ACC112 (cell line): ENCODE data around the gene YWHAH.

Experiments used
- H2AFZ ChIP-seq: fragments of 200-600 bp; sonication (generic); one replicate; pipeline ENCODE4 v1.6.0; 2017; ENCODE audit warnings: antibody characterized with exemption, low read length; ENCODE audit not compliant: unreplicated experiment
- H3K27ac ChIP-seq: fragments of 200-600 bp; sonication (generic); 2 replicates; pipeline ENCODE4 v1.5.1; 2014; ENCODE audit warnings: low read depth, mild to moderate bottlenecking, antibody characterized with exemption, low read length, moderate library complexity
- H3K27me3 ChIP-seq: fragments of 200-600 bp; sonication (generic); 2 replicates; pipeline ENCODE4 v1.6.1; 2014; ENCODE audit warnings: mild to moderate bottlenecking, antibody characterized with exemption, low read length, moderate library complexity, mixed read lengths; ENCODE audit not compliant: insufficient read depth
- H3K36me3 ChIP-seq: fragments of 200-600 bp; sonication (generic); 2 replicates; pipeline ENCODE4 v1.6.1; 2016; ENCODE audit warnings: mild to moderate bottlenecking, antibody characterized with exemption, low read length, moderate library complexity, mixed read lengths; ENCODE audit not compliant: insufficient read depth
- H3K4me1 ChIP-seq: fragments of 200-600 bp; sonication (generic); one replicate; pipeline ENCODE4 v1.6.1; 2016; ENCODE audit warnings: low read length, mixed read lengths; ENCODE audit not compliant: insufficient read depth, unreplicated experiment, control insufficient read depth
- H3K4me3 ChIP-seq: fragments of 200-600 bp; sonication (generic); 2 replicates; pipeline ENCODE4 v1.5.1; 2014; ENCODE audit warnings: mild to moderate bottlenecking, low read depth, low read length
- H3K79me2 ChIP-seq: fragments of 200-600 bp; sonication (generic); one replicate; pipeline ENCODE4 v1.6.0; 2016; ENCODE audit warnings: low read length; ENCODE audit not compliant: control insufficient read depth, unreplicated experiment, insufficient read depth

The YWHAH gene

GRCh38 chr22:31983911-31984656, 39.7 kb downstream of the YWHAH start:
- Histone ChIP-seq H3K27me3 (0 out of 2 replicates have a peak, but pooled peaks cover 5% of the 10 kb centered on the region), H3K36me3 (no peaks in the 10 kb centered on the region), H2AFZ (no peak overlapping the region), H3K27ac (no peak overlapping the region), H3K4me3 (no peak overlapping the region), H3K4me1 (no peaks in the 10 kb centered on the region), H3K79me2 (no peaks in the 10 kb centered on the region)

GRCh38 chr22:31987218-31987617, 42.9 kb downstream of the YWHAH start:
- no peaks in the 10 kb centered on the region for H3K79me2 ChIP-seq
- H3K4me3 ChIP-seq = no peak overlapping the region
- H3K27me3 ChIP-seq = peaks cover 14% of the 10 kb centered on the region; the same call in 1 of the 2 replicates
- no peak overlapping the region for H2AFZ ChIP-seq
- H3K27ac ChIP-seq = no peak overlapping the region
- H3K36me3 ChIP-seq = no peaks in the 10 kb centered on the region
- no peaks in the 10 kb centered on the region for H3K4me1 ChIP-seq

- Histone ChIP-seq H3K27ac (no peak overlapping the region), H2AFZ (no peak overlapping the region)
Observed at GRCh38 chr22:31991102-31991839, 46.9 kb downstream of the YWHAH start.

GRCh38 chr22:31995046-31995445, 50.7 kb downstream of the YWHAH start:
- Histone ChIP-seq H3K27ac (no peak overlapping the region), H3K27me3 (peaks cover 7% of the 10 kb centered on the region; the same call in 1 of the 2 replicates), H3K4me3 (no peak overlapping the region), H3K79me2 (no peaks in the 10 kb centered on the region), H3K36me3 (no peaks in the 10 kb centered on the region), H3K4me1 (no peaks in the 10 kb centered on the region), H2AFZ (no peak overlapping the region)

More at GRCh38 chr22:31991102-31991839, 46.9 kb downstream of the YWHAH start:
- peaks cover 14% of the 10 kb centered on the region; the same call in 1 of the 2 replicates for H3K27me3 ChIP-seq
- H3K36me3 ChIP-seq = no peaks in the 10 kb centered on the region
- H3K79me2 ChIP-seq = no peaks in the 10 kb centered on the region
- H3K4me3 ChIP-seq = no peak overlapping the region
- H3K4me1 ChIP-seq = no peaks in the 10 kb centered on the region

- Histone ChIP-seq H2AFZ (no peak overlapping the region), H3K4me1 (no peaks in the 10 kb centered on the region), H3K79me2 (no peaks in the 10 kb centered on the region), H3K36me3 (no peaks in the 10 kb centered on the region), H3K27me3 (peaks cover 3% of the 10 kb centered on the region; the same call in 1 of the 2 replicates), H3K4me3 (no peak overlapping the region), H3K27ac (no peak overlapping the region)
Observed at GRCh38 chr22:31995807-31996206, 51.5 kb downstream of the YWHAH start.

GRCh38 chr22:31998784-31999385, 54.5 kb downstream of the YWHAH start:
- Histone ChIP-seq H2AFZ (no peak overlapping the region), H3K27ac (no peak overlapping the region), H3K79me2 (no peaks in the 10 kb centered on the region), H3K4me1 (no peaks in the 10 kb centered on the region), H3K4me3 (no peak overlapping the region), H3K36me3 (no peaks in the 10 kb centered on the region), H3K27me3 (no peaks in the 10 kb centered on the region)

- H3K27ac ChIP-seq = no peak overlapping the region
- H3K79me2 ChIP-seq = no peaks in the 10 kb centered on the region
- H3K36me3 ChIP-seq = no peaks in the 10 kb centered on the region
- no peaks in the 10 kb centered on the region for H3K27me3 ChIP-seq
- no peaks in the 10 kb centered on the region for H3K4me1 ChIP-seq
- H3K4me3 ChIP-seq = no peak overlapping the region
- no peak overlapping the region for H2AFZ ChIP-seq
Observed at GRCh38 chr22:32000181-32000580, 55.8 kb downstream of the YWHAH start.

- H3K36me3 ChIP-seq = no peaks in the 10 kb centered on the region
- H3K79me2 ChIP-seq = no peaks in the 10 kb centered on the region
- H3K27ac ChIP-seq = no peak overlapping the region
- H3K27me3 ChIP-seq = no peaks in the 10 kb centered on the region
- H3K4me1 ChIP-seq = no peaks in the 10 kb centered on the region
- H2AFZ ChIP-seq = no peak overlapping the region
- no peak overlapping the region for H3K4me3 ChIP-seq
Observed at GRCh38 chr22:32005453-32005852, 61.1 kb downstream of the YWHAH start.
